ENCODE results near the gene PRPF40B.

Gene PRPF40B

DNA sequence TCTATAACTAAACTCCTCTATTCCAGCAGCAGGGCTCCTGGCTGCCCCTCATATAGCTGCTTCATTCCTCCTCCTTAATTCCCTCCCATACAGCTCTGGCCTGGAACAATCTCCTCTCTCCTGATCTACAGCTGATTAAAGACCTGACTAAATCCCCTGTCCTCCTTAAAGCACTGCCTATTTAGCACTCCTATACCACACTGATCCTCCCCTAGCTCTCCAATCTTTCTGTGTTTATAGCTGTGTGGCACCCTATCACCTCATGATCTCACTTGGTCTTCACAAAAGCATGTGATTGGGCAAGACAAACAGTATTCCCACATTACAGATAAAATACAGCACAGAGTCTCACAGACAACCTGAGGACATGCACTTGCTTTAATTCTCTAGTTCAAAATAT is 66.4 kb downstream of the PRPF40B start:
- no peak for DNase-seq

DNA sequence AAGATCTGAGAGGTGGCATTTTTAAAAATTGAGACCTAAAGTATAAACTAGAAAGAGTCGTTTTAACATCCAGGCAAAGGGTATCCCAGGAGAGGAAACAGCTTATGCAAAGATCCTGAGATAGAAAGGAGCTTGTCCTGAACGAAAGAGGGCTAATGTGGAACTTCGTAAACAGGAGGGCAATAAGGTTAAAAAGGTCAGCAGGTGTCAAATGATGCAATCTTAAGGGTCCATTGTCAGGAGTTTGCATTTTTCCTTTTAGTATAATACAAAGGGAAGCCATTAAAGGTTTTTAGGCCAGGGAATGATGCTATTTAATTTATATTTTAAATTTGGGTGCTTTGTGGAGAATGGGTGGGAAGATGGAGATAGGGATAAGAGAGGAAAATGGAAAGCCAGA is 69.5 kb downstream of the PRPF40B start:
- DNase-seq = no peak

DNA sequence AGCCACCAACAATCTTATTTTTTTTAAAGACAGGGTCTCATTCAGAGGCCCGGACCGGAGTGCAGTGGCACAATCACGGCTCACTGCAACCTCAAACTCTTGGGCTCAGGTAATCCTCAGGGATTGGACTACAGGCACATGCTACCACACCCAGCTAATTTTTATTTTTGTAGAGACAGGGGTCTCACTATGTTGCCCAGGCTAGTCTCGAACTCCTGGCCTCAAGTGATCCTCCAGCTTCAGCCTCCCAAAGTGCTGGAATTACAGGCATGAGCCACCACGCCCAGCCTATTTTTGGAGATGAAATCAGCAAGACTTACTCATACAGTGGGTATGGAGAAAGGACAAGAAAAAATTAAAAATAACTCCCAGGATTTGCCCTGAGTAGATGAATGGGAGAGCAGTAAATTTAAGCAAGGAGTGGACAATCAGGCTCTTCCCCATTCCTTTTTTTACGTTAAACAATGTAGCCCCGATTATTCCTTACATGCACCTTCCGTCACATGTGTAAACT is 70.6 kb downstream of the PRPF40B start:
- no peak for DNase-seq
